CD4-positive, alpha-beta T cell treated with Interleukin-17A for 1 hour (primary cell): Measurements from ENCODE around the gene C14orf180.

Source experiments
- DNase-seq: peaks from one replicate; pipeline ENCODE4 v3.0.0-alpha.2; 2020

The C14orf180 gene

DNA sequence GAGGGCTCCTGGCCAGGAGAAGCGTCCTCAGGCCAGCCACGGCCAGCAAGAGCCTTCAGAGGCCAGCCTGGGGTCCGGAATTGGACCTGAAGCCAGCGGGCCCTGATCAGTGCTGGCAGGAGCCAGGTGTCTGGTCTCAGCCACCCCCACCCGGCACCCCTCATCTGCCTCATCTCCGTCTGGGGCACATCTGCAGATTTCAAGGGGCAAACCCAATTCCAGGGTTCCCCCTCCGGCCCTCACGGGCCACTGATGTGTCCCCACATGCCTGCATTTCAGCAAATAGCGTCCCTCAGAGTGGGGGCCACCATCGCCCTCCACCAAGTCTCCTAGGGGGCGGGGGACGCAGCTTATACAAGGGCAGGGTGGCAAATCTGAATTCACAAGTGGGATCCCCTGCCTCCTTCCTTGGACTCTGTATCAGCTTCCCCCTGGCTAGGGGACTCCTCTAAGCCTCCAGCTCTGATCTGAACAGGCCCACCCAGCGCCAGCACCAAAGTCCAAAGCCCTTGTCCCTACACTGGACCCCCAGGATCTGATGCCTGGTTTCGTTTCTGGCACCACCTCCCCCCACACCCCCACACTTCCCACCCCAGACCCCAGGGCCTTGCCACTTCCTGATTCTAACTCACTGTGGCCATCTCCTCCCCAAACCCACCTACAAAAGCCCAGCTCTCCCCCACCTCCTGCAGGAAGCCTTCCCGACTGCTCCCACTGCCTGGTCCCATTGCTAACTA is 14.9 kb downstream of the C14orf180 start:
- no peak for DNase-seq

DNA sequence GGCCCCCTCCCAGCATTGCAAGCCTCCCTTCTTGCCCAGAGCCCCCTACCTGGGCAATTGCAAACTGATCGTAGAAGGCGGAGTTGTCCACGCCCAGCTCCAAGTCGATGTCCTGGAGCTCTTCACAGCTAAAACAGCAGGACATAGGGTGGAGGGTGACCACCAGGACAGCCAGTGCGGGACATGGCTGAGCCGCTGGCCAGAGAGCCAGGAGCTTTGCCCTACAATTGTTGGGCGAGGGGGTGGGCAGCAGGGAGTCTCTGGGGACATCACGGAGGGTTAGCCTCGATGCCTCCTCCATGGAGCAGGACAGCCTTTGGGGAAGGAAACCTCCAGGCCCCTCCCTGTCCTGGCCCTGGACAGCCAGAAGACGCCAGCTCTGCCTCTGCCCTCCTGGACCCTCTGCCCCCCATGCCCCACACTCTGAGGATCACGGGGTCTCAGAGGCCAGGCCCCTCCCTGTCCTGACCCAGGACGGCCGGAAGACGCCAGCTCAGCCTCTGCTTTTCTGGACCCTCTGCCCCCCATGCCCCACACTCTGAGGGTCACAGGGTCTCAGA is 15.6 kb downstream of the C14orf180 start:
- DNase-seq, result no peak

DNA sequence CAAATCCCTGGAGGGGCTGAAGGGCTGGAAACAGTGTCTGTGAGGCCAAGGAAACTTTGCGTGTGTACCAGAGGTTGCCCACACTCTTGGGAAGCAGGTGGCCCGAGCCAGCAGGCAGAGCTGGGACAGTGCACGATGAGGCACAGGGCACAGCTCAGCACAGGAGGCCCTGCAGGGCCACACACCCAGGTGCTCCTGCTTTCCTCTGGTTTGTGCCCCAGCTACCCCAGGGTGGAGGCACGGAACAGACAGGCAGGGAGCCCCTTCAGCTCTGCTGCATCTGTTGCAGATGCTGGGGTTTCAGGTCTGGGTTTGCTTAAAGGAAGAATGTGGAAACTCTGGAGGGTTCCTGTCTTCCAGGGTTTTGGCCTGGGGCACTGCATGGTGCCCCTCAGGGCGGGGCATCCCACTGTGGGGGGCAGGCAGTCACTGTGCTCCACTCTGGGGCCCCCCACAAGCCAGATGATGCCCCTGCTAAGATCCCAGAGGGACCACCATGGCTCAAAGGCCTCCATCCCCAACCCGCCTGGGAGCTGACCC is 16.4 kb downstream of the C14orf180 start:
- DNase-seq, result no peak

DNA sequence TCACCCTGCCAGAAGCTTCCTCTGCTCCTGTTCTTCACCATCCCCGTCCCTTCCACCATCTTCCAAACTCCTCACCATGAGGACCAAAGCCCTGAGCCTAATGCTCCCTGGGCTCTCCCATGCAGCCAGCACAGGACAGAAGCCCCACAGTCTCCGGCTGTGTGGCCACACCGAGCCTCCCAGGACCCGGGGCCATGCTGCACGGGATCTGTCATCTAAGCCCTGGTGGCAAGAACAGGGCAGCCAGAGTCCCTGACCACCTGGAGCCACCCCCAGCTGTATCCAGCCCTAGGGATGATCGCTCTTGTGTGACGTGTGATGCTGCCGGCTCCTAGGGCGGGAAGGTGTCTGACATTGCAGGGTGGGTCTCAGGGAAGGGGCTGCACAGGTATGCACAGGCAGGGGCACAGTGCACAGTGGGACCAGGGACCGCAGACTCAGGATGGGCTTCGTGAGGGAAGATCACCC is 16.9 kb downstream of the C14orf180 start:
- DNase-seq, result no peak

DNA sequence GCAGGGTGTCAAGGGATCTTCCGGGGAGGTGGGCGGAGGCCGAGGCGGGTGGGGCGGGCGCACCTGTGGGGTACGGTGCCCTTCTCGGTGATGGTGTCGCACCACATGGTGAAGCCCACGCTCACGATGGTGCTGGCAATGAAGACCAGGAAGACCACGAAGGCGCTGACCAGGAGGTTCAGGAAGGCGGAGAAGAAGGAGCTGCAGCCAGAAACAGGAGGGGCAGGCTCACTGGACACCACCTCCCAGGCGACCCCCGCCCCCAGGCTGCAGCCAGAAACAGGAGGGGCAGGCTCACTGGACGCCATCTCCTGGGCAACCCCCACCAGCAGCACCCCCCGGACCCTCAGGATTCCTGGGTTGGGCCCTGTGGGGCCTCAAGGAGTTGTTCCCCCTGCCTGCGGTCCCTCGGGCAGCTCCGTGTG is 17.4 kb downstream of the C14orf180 start:
- DNase-seq, result no peak

DNA sequence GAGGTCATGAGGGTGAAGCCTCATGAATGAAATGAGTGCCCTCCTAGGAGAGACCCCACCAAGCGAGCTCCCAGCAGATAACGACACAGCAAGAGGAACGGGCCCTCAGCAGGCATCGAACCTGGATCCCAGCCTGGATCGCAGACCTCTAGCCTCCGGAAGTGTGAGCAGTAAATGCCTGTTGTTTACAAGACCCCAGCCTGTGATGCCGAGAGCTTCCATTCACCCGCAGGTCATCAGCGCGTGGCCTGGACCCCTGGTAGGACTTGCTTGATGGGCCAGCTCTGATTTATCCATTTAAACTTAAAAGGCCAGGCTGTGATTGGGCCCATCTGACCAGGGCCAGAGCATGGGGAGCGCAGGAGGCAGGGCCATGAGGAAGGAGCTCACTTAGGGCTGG is 18.0 kb downstream of the C14orf180 start:
- DNase-seq, result no peak

DNA sequence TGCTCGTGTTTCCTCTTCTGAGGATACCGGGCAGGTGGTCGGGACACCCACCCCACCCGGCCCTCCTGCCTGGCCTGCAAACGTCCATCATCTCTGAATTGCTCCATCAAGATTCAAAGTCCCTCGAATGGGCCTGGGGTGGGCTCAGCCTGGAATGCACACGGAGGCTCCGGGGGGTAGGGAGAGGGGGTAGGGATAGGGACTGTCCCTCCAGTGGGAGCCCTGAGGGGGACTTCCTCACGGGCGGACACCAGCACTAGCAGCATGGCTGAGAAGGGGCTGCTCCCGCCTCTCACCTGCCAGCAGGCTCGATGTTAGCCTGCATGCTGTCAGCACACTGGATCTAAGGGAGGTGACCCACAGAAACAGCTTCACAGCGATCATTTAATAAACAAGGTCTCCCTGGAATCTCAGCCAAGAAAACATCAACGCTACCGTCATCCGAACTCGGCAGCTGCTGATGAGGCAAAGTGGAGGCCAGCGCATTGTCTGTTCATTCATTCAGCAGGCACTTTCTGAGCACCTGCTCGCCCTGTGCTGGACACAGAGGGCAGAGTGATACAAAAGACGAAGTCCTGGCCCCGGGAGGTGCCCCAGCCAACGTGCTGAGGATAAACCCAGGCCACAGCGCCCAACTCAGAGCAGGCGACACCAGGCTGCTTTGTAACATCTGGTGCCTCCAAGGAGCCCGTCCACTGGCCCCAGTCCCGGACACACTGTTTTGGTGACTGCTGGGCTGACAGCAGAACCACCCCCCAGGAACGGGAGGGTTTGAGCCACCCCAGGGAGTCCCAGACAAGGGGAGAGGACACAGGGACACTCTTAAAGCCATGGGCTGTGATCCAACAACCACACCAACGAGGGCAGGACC is 18.7 kb downstream of the C14orf180 start:
- DNase-seq, result no peak

DNA sequence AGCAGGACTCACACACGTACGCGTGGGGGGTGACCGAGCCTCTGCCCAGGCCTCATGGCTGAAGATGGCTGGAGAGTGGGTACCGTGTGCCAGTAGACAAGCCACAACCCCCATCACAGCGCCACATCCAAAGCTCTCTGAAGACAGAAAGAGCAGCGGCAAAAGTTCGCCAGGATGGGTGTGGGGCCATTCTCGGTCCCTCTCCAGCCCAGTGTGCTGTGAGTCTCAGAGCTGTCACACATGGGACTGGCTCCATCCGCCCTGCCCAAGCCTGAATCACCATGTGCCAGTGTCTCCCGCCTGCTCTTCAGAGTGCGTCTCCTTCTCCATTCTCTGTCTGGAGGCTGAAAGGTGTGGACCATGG is 19.3 kb downstream of the C14orf180 start:
- DNase-seq, result no peak

DNA sequence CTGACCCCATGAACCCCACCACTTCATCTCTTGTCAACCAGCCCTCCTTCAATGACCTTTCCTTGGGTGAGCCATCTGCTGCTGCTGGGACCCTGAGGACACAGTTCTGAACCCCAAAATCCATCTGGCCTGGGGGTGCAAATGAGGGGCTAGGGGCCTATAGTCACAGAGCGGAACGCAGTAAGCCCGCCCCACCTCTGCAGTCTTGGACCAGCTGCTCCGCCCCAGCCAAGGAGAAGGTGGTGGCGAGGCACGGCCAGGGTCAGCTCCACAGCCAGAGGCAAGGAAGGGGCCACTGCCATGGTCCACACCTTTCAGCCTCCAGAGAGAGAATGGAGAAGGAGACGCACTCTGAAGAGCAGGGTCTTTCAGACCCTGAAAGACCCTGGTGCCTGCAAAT is 19.9 kb downstream of the C14orf180 start:
- DNase-seq, result no peak

DNA sequence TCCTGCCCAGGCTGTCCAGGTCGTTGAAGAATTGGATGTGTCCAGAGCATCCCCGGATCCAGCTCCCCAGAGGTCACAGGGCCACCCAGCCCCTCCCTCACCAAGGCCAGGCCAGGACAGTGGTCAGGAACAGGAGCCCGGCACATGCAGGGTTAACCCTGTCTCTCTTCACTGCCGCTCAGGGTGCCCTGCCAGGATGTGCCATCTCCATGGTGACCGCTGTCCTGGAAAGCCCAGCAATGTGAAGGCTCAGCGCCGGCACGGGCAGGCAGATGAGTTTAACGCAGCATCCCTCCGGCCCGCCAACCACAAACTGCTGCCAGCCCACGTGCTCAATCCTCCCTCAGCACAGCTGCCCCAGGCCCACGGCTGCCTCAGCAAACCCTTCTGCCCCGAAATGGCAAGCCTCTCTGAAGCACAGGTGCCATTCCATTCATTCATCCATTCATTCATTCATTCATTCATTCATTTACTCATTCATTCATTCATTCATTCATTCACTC is 20.6 kb downstream of the C14orf180 start:
- no peak for DNase-seq

DNA sequence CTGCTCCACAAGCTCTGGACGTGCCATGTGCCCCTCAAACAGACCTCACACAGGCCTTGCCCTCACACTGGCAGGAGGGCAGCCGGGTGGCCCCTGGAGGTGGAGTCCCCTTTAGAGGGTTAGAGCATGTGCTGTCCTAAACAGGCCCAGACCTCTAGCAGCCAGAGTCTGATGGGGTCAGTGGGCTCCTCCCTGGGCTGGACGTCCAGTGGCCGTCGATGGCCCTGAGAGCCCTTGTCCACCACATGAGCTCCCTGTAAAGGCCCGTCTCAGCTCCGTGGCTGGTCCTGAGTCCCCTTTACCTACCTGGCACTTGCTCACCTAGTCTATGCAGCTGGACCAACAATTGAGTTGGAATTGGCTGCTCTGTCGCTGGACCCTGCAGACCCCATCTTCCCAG is 21.2 kb downstream of the C14orf180 start:
- DNase-seq, result no peak

DNA sequence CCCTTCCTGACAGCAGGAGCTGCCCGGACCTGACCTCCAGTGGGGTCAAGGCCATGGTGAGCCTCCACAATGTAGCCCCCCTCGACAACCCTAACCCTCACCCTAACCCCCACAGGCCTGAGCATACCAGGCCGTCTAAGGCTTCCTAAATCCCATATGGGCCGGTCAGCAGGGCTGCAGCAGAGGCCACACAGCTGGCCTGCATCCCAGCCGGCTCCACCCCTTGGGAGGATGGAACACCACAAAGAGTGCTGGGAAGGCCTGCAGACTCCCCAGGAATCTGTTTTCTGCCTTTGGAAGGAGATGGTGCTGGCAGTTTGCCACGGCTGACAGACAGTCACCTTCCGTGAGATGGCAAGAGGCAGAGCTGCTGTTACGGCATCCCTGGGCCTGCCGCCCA is 22.2 kb downstream of the C14orf180 start:
- no peak for DNase-seq

DNA sequence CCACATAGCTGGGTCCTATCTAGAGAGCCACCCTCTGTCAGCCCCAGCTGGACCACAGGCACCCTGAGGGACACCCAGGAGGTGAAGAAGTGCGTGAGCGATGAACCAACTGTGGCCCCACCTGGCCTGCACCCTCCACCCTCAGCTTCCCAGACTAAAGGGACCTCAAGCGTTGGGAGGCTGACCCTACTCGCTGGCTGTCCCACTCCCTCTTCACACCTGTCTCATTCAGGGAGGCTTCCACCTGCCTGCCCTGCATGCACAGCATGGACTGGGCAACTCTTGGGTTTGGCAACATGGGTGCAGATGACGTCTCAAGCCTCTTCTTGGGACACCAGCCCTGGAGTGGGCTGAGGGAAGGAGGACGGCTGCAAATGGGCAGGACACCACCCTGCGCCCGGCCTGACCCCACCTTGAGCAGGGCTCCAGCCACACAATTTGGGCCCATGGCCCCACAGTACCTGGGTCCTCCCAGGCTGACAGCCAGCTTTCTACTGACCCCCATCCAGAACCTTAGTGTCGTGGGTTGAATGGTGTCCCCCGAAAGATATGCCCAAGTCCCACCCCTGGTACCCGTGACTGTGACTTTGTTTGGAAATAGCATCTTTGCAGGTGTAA is 22.9 kb downstream of the C14orf180 start:
- no peak for DNase-seq

DNA sequence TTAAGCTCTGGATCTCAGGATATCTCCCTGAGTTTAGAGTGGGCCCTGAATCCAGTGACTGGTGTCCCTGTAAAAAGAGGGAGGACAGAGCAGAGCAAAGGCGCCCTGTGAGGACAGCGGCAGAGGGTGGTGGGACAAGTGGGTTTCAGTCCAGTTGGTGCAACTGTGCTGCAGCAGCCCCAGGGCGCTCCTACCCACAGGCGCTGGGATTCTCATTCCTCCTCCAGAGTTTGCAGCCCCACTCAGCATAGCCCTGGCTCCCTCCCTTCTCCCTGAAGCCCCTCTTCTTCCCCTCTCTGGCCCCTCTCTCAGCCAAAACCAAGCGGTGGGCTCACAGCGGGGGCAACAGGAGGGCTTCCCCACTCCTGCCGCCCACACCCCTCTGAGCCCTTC is 23.4 kb downstream of the C14orf180 start:
- no peak for DNase-seq

DNA sequence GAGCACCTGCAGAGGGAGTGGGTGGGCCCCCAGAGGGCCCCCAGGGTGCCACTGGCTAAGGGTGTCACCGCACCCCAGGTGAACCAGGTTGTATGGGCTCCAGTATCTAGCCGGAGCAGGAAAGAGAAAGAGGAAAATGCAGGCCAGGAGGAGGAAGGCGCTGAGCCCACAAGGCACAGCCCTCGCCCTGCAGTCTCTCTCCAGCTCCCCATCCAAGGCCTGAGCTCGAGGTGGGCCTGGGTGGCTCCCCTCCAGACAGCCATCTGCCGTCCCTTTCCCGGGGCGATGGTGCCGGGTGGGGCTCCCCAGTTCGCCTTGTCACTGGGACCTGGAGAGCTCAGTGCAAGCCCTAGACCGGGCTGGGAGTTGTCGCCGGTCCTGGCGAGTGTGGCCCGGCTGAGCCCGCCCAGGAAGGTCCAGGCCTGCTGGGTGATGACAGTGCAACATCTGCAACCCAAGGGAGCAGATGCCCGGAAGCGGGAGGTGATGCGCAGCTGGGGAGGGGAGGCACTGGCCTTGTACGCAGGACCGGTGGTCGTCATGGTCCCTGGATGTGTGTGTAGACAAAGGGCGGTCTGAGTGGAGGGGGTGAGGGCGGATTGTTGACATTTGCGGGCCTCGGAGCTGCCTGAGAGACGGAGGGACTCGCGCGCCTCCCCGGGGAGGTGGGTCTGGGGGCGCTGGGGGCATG is 24.3 kb downstream of the C14orf180 start:
- no peak for DNase-seq

DNA sequence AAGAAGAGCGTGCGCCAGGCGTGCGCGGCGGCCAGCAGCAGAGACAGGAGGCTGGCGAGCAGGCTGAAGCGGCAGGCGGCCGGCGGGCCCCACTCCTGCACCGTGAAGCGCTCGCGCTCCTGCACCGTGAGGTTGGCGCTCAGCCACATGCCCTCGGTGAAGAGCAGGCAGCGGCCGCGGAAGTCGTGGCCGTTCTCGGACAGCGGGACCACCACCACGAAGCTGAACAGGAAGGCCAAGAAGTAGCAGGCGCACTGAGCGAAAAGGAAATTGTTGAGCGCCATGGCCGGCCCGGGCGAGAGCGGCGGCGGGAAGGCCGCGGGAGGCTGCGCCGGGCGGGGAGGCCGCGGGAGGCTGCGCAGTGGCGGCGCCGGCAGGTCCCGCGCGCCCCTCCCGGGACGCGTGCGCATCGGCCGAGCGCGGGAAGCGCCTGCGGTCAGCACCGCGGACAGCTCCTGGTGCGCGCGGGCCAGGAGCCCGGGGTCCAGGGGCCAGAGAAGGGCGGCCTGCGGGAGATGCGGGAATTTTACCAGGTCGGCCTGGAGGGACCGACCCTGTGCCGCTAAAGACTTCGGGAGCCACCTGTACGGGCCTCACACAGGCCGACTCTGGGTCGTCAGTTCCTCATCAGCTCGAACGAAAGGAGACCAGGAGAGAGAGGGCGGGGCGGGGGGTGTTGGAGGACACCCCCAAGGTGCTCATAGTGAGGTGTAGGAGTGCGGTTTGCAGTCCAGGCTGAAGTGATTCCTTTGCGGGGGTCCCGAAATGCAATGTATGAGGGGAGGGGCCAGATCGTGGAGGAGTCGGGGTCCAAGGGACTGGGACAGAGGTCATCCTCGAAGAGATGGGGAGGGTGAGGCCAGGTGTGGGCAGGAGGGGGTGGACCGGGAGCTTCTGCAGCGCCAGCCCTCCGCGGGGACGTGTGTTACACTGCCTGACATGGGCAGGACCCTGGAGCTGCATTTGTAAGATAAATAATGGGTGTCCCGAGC is 25.2 kb downstream of the C14orf180 start, which contains the start of gene TMEM179:
TMEM179 (minus strand) TSS at position 315 of the 992 bp plus-strand sequence; CDS start at position 284, 31 bp downstream.
- no peak for DNase-seq

DNA sequence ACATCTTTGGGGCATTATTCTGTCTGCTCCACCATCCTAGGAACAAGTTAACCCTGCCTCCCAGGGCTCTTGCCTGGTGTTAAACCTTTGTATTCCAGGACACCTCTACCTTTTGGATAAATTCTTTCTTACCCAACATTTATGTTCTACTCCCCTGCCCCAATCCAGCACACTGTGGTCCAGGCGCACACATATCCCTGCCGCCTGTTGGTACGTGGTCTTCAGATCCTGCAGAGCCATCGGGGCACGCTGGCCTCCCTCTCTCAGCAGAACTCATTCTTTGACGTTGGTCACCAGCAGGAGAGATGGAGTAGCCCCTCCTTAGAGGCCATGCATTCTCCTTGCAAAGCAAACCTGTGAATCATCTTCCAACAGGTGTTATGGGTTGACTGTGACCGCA is 30.1 kb downstream of the C14orf180 start:
- no peak for DNase-seq

DNA sequence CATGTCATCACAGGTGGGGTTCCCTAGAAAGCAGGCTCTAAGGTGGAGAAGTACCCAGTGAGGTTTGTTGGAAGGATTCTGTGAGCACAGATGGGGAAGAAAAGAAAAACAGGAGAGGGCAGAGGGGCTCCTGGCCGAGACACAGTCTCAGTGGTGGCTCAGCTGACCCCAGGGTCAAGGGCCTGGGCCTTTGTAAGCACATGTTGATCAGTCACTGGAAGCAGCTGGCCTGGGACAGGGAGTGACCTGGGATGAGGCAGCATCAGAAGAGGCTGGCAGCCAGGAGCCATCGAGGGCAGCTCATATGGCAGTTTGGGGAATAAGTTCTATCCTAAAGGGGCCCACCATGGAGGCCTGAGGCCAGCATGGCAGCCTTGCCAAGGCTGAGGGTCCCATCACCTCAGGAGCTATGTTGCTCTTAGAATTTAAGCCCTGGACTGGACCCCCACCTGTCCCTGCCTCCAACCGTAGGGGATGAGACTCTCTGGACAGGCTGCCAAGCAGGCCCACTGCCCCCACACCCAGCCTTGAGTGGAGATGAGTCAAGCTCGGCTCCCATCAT is 31.3 kb downstream of the C14orf180 start:
- DNase-seq, result no peak

DNA sequence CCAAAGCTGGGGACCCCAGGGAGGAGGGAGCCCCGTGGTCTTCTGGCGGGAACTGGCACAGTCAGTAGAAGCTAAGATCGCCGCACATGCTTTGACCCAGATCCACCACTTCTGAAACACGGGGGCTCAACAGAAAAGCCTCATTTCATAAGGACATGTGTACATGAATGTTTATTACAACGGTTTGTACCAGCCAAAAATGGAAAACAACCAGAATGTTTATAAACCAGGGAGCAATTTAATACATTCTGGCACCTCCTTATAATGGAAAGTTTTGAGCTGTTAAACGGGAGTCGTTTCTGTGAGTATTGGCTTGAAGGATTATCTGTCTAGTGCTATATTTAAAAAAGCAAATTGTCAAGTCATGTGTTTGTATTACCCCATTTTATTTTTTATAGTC is 32.3 kb downstream of the C14orf180 start:
- DNase-seq, result no peak

DNA sequence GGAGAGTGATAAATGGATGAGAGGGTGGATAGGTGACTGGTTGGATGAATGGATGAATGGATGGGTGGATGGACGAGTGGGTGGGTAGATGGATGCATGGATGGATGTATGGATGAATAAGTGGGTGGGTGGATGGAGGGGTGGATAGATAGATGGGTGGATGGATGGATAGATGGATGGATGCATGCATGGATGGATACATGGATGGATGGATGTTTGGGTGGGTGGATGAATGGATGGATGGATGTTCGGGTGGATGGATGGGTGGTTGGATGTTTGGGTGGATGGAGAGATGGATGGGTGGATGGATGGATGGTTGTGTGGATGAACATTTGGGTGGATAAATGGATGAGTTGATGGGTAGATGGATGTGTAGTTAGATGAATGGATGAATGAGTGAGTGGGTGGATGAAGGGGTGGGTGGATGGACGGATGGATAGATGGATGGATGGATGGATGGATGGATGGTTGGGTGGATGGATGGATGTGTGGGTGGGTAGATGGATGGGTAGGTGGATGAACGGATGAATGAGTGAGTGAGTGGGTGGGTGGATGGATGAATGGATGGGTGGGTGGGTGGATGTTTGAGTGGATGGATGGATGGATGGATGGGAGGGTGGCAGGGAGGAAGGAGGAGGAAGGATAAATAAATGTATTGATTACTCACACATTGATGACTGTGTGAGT is 34.7 kb downstream of the C14orf180 start:
- DNase-seq, result no peak
